Erythroblast (primary cell): Measurements from ENCODE around the gene CHAD.
"Not testable (repeated sequence)": the region's sequence is repeated elsewhere in the genome, so short reads cannot be mapped to it uniquely, and the experiment has no call there.

ENCODE experiments used
- DNase-seq, 2 experiments: peaks; one replicate each; lab custom pipeline; 2025; lab: John Stamatoyannopoulos, UW
- GATA1 ChIP-seq: IDR thresholded peaks from 2 replicates; pipeline ENCODE4 v1.6.1; 2011; ENCODE audit warnings: low read depth, mild to moderate bottlenecking, control low read depth, low read length, moderate library complexity
- POLR2A ChIP-seq: IDR thresholded peaks from 2 replicates; pipeline ENCODE4 v1.6.1; 2011; ENCODE audit warnings: mild to moderate bottlenecking, low read length

The CHAD gene

GRCh38 chr17:50428831-50429424, 39.8 kb downstream of the CHAD start:
- DNase-seq, result no peak
- TF ChIP-seq POLR2A, result no peak
- no peak for TF ChIP-seq GATA1

- DNase-seq, result not testable (repeated sequence)
Measured at GRCh38 chr17:50428126-50428525, 40.6 kb downstream of the CHAD start.

GRCh38 chr17:50426814-50427787, 41.6 kb downstream of the CHAD start:
- no peak for TF ChIP-seq POLR2A
- TF ChIP-seq GATA1, result no peak
- peak; percentile 78 to 80 for DNase-seq

DNA sequence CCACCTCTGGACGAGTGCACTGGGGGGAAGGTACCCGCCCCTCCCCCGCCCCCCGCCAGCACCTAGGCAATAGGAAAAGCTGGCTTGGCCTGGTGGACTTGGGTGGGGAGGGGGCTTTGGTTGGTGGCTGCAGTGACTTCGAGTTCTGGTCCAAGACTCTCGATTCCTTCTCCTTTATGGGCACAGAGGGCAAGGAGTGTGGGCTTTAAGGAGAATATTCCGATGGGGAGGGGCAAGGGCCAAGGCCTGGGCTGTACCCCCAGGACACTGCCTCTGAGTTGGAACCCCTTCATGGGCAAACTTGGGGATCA, 42.3 kb downstream of the CHAD start:
- TF ChIP-seq POLR2A, result no peak
- no peak for TF ChIP-seq GATA1
- DNase-seq, result no peak

- TF ChIP-seq POLR2A, result no peak
- no peak for TF ChIP-seq GATA1
- DNase-seq, result peak; percentile 71 to 79
Measured at GRCh38 chr17:50425682-50426471, 42.8 kb downstream of the CHAD start, which contains the start of gene ACSF2. TSS of gene ACSF2 (plus strand) at chr17:50426218. CDS start at chr17:50426262, 44 bp downstream.

DNA sequence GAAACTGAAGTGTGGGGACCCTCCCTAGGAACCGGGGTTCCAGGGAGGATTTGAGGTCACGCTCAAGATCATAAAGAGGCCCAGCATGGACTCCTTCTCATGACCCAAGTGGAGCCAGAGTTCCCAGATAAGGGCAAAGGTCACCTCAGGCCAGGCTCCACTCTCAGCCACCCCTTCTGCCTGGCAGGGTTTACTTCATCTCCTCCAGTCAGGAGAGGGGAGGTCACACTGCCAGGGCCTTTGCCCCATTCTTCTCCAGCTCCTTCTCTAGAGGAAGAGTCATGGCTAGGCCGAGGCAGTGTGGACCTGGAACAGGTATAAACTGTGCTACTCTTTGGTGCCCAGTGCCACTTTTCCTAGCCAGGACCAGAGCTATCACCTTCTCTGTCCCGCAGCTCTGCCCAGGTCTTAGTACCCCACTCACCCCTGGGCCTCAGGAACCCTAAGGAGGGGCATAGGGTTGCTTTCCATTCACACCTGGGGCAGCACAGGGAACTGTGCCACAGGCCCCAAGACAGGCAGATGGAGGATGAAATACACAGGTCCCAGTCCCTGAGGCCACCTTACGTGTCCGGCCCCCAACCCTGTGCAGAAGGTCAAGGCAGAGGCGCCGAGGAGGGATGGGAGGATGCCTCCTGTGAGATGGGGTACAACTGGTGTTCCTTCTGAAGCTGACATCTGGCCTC, 43.5 kb downstream of the CHAD start:
- TF ChIP-seq POLR2A (no peak), GATA1 (no peak)
- DNase-seq, result peak; percentile 26 to 31

DNA sequence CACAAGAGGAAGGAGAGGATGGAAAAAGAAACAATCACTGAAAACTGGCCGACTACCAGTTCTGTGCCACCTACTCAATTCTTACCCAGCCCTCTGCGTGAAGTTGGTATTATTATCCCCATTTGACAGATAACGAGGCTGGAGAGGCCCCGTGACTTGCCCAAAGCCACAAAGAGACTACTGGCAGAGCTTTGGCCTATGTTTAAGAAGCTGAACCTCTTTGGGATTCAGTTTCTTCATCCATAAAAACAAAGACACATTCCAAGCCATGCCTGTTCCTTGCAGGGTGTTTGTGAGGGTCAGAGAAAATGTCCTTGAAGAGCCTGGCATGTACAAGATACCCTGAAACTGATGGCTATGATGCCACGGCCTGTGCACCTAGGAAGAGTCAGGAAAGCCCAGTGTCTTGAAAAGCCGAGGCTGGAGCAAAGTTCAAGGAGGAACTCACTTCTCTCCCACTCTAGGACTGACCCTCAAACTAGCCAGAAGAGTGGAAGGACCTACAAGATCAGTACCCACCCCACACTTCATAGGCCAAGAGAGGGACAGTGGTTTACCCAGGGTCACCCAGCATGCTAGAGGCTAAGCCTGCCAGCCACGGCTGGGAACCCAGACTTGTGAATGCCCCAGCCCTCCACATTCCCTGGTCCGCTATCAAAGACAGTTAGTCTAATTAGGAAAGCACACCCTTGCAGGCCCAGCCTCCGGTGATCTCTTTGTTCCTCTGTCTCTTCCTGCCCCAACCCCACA, 44.3 kb downstream of the CHAD start:
- TF ChIP-seq POLR2A, result no peak
- no peak for TF ChIP-seq GATA1
- DNase-seq, result no peak

- DNase-seq, result peak; percentile 35 to 37
- no peak for TF ChIP-seq GATA1
- no peak for TF ChIP-seq POLR2A
Measured at GRCh38 chr17:50423553-50424159, 45.0 kb downstream of the CHAD start.

GRCh38 chr17:50422738-50423137, 45.9 kb downstream of the CHAD start:
- DNase-seq, result no peak
- TF ChIP-seq GATA1 (no peak), POLR2A (no peak)

GRCh38 chr17:50421308-50422051, 47.2 kb downstream of the CHAD start:
- TF ChIP-seq POLR2A (no peak), GATA1 (no peak)
- peak; percentile 54 to 57 for DNase-seq

- no peak for TF ChIP-seq POLR2A
- peak in 1 of 2 experiments; percentile 17 for DNase-seq
Measured at GRCh38 chr17:50420419-50421112, 48.1 kb downstream of the CHAD start.

- DNase-seq, result not testable (repeated sequence)
Measured at GRCh38 chr17:50419577-50419976, 49.1 kb downstream of the CHAD start.
